Spleen (tissue), 13 donors: ENCODE measurements around the gene KBTBD8. TPM values are rescaled to one million over a fixed set of nuclear protein-coding genes. Genes with fewer than 3 reads are reported as not detected.

Experiments
- DNase-seq: peaks from one replicate; pipeline ENCODE4 v3.0.0-alpha.2; 2020
- H3K27ac ChIP-seq, 8 donors: fragments of 200-600 bp; sonication (generic) in 7 of 8; 1 replicate in 4 of 8; 2 replicates in 4 of 8; pipeline versions ENCODE4 v1.5.0 to v1.8.0; 2016 to 2021; ENCODE audit warnings: inconsistent platforms in 4 of 8, mild to moderate bottlenecking in 4 of 8, moderate library complexity in 1 of 8
- H3K27me3 ChIP-seq, 7 donors: fragments of 200-600 bp; sonication (generic) in 6 of 7; replicated peaks in 1 of 7; 1 replicate in 4 of 7; 2 replicates in 3 of 7; pipeline versions ENCODE4 v1.5.0 to v1.8.0; 2016 to 2021; ENCODE audit warnings: inconsistent platforms in 3 of 7, mild to moderate bottlenecking in 1 of 7
- H3K36me3 ChIP-seq, 6 donors: fragments of 200-600 bp; sonication (generic) in 5 of 6; 1 replicate in 4 of 6; 2 replicates in 2 of 6; pipeline versions ENCODE4 v1.5.0 to v1.8.0; 2016 to 2021; ENCODE audit warnings: inconsistent platforms in 2 of 6
- H3K4me1 ChIP-seq, 6 donors: fragments of 200-600 bp; sonication (generic) in 5 of 6; 1 replicate in 3 of 6; 2 replicates in 3 of 6; pipeline versions ENCODE4 v1.5.0 to v1.8.0; 2016 to 2021; ENCODE audit warnings: inconsistent platforms in 3 of 6
- H3K4me3 ChIP-seq, 8 donors: fragments of 200-600 bp; sonication (generic) in 7 of 8; 1 replicate in 4 of 8; 2 replicates in 4 of 8; pipeline versions ENCODE4 v1.5.0 to v1.8.0; 2016 to 2021; ENCODE audit warnings: inconsistent platforms in 4 of 8, mild to moderate bottlenecking in 4 of 8, moderate library complexity in 2 of 8
- H3K9me3 ChIP-seq, 8 donors: fragments of 200-600 bp; sonication (generic) in 7 of 8; 1 replicate in 4 of 8; 2 replicates in 4 of 8; pipeline versions ENCODE4 v1.5.0 to v1.8.0; 2016 to 2021; ENCODE audit warnings: inconsistent platforms in 4 of 8
- CTCF ChIP-seq, 11 experiments: fragments of 200-600 bp in 7 of 11; fragments of 450-650 bp in 4 of 11; sonication (generic) in 4 of 11; IDR thresholded peaks in 8 of 11; conservative IDR thresholded peaks in 3 of 11; 1 replicate in 7 of 11; 2 replicates in 4 of 11; pipeline versions ENCODE4 v1.4.0 to v1.8.0; 2016 to 2021; ENCODE audit warnings: antibody characterized with exemption in 11 of 11, inconsistent platforms in 4 of 11, mild to moderate bottlenecking in 1 of 11
- POLR2A ChIP-seq, 3 donors: fragments of 450-650 bp; IDR thresholded peaks; one replicate each; pipeline ENCODE4 v1.5.1; 2017; ENCODE audit warnings: antibody characterized with exemption in 3 of 3, mild to moderate bottlenecking in 1 of 3
- POLR2AphosphoS5 ChIP-seq, 3 donors: sonication (generic); formaldehyde crosslinking; IDR thresholded peaks; one replicate each; pipeline ENCODE4 v1.5.1; 2017; ENCODE audit warnings: antibody characterized with exemption in 3 of 3
- WGBS, 5 donors: extraction: QIAGEN DNeasy Blood & Tissue Kit in 3 of 5; methylation state at CpG; one replicate each; pipeline versions ENCODE4 v1.1.5 to v1.1.7; 2013 to 2018; 5-methylcytosine and 5-hydroxymethylcytosine counted together
- intact Hi-C: fragments of 100-400 bp; cut with DNase I; formaldehyde crosslinking; loops from one replicate; pipeline ENCODE4 v1.15.0; 2023; ENCODE audit warnings: low total_unique reads
- long read RNA-seq, 2 donors: transcript quantifications; one replicate each; lab custom pipeline, GENCODE V29; 2026
- polyA plus RNA-seq, 3 donors: library from polyadenylated mRNA; stranded (reverse); fragments of 200-250 nt; gene quantifications; one replicate each; pipeline ENCODE4 v1.2.1, GENCODE V29; 2013
- total RNA-seq, 7 donors: library from RNA; depleted of rRNA in 3 of 7; stranded (reverse); fragments of >200 nt in 3 of 7; fragmentation: NEBNext Ultra II Directional in 4 of 7; extraction: Animal tissue kit (Norgen Biotek cat#: 25700) in 4 of 7; gene quantifications; one replicate each; pipeline versions ENCODE4 v1.1.0 to v1.2.1, GENCODE V29; 2016 to 2021
- donor health status: healthy with polysubstance abuse.
- donor health status: DM: no; HTN: no; CAD: no; lungs with moderate emphysema.
- donor health status: DM: no; HTN: no; CAD: no.
- donor health status: Bipolar disorder and iron deficiency.
- donor health status: healthy.
- donor health status: DM: no; HTN: no; CAD: no.
- donor health status: DM: yes; HTN: yes; CAD: no.

KBTBD8 gene, protein sequence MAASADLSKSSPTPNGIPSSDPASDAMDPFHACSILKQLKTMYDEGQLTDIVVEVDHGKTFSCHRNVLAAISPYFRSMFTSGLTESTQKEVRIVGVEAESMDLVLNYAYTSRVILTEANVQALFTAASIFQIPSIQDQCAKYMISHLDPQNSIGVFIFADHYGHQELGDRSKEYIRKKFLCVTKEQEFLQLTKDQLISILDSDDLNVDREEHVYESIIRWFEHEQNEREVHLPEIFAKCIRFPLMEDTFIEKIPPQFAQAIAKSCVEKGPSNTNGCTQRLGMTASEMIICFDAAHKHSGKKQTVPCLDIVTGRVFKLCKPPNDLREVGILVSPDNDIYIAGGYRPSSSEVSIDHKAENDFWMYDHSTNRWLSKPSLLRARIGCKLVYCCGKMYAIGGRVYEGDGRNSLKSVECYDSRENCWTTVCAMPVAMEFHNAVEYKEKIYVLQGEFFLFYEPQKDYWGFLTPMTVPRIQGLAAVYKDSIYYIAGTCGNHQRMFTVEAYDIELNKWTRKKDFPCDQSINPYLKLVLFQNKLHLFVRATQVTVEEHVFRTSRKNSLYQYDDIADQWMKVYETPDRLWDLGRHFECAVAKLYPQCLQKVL
- total RNA-seq (10 to 100 TPM; 11.9 to 31.9 (median 14.5) TPM), polyA plus RNA-seq (10 to 100 TPM in 2 of 3 donors, 1 to 10 TPM in 1; 9.8 to 10.5 (median 10.2) TPM)
- long read RNA-seq, donor 1, partial matches to known transcripts: 0 of 2 reads
- long read RNA-seq, donor 1, other reads (novel, unspliced or antisense): 0 of 2 reads
- long read RNA-seq, donor 2, full-length matches to known transcripts: 1 of 1 reads
- long read RNA-seq, donor 2, partial matches to known transcripts: 0 of 1 reads
- long read RNA-seq, donor 2, other reads (novel, unspliced or antisense): 0 of 1 reads

DNA sequence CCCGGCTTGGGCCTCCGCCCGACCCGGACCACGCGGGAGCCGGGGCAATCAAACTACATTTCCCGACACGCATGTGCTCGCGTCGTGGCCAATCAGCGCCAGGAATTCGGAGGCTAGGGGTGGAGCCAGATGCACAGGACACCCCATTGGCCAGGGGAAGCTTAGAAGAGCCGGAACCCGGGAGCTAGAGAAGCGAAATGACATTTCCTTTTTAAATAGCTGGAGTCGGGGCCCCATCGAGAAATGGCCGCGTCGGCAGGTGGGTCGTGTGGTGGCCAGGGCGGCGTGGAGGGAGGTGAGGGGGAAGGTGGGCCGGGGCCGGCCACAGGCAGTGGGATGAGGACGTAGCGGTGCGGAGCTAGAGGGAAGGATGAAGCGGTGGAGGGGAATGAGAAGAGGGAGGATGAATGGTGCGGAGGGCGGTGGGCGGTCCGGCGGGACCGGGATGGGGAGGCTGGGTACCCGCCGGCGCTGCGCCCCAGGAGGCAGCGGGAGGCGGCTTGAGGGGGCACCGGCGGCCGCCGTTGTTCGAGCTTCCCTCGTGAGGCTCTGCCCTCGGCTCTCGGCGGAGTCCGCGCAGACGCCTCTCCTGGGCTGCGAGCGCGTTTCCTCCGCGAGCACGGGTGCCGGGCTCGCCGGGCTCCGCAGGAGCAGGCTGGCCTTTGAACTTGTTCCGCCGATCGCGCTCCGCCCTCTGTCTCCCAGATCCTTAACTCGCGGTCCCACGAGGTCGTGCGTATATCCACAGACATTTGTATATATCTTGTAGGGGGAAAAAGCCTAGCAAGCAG is at the start of gene KBTBD8:
Gene KBTBD8 (plus strand): TSS at position 195 of the 791 bp plus-strand sequence. CDS start 49 bp downstream, at position 244.
- Histone ChIP-seq H3K4me3 (peak within 1 kb of the TSS; percentile 91 to 100 (median 98)), H3K27me3 (peaks cover 0 to 4% (median 0%) of the 10 kb centered on the region in 7 donors), H3K27ac (peak within 1 kb of the TSS; percentile 71 to 94 (median 92)), H3K9me3 (no peaks in the 10 kb centered on the region), H3K4me1 (peaks cover 4 to 56% (median 22%) of the 10 kb centered on the region in 6 donors), H3K36me3 (peaks cover 0 to 11% (median 2%) of the 10 kb centered on the region in 6 donors)
- TF ChIP-seq CTCF (IDR thresholded peaks at IDR 0.05 in 8 of 11, conservative IDR thresholded peaks at IDR 0.05 in 3 of 11) (peak in 1 of 11 experiments; percentile 6), POLR2A (IDR thresholded peaks at IDR 0.05) (peak in 2 of 3 donors; percentile 84 to 85), POLR2AphosphoS5 (IDR thresholded peaks at IDR 0.05) (peak; percentile 95 to 97 (median 97))
- peak; percentile 93 for DNase-seq
- 0 to 1% (median 1%) methylated on average over 45 to 75 of the region's 75 CpGs for WGBS, 5 donors
- intact Hi-C loops: no loop called here

DNA sequence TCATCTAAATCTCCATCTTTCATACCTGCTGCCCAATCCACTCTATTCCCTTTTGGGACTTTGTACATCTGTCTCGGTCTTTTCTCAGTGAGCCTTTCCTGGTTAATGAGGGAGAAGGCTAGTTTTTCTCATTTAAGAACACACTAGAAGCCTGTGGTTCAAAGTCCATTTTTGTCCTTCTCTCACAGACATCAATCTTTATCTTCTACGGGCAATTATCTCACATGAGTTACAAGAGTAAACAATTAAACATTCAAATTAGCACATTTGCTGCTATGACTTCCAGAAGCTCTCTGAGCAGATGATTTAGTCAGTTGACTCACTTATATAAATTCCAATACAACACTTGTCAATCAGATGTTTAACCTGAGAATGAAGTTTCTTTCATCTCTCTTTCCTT is 49.3 kb upstream of the KBTBD8 start:
- Histone ChIP-seq H3K4me1 (no peaks in the 10 kb centered on the region), H3K27ac (no peak overlapping the region), H3K4me3 (no peak overlapping the region), H3K36me3 (no peaks in the 10 kb centered on the region), H3K9me3 (no peaks in the 10 kb centered on the region), H3K27me3 (no peaks in the 10 kb centered on the region)
- no peak for DNase-seq
- WGBS, 5 donors: 79 to 96% (median 84%) methylated on average over 2 of the region's 2 CpGs
- intact Hi-C loops: no loop called here
- TF ChIP-seq CTCF (IDR thresholded peaks at IDR 0.05 in 8 of 11, conservative IDR thresholded peaks at IDR 0.05 in 3 of 11): no peak
- TF ChIP-seq POLR2AphosphoS5 (IDR thresholded peaks at IDR 0.05): no peak
- no peak for TF ChIP-seq POLR2A (IDR thresholded peaks at IDR 0.05)

GRCh38 chr3:66949898-66950297 is 48.2 kb upstream of the KBTBD8 start:
- Histone ChIP-seq H3K27ac (no peak overlapping the region), H3K36me3 (no peaks in the 10 kb centered on the region), H3K4me1 (no peaks in the 10 kb centered on the region), H3K9me3 (no peaks in the 10 kb centered on the region), H3K27me3 (no peaks in the 10 kb centered on the region), H3K4me3 (no peak overlapping the region)
- TF ChIP-seq POLR2A (IDR thresholded peaks at IDR 0.05) (no peak), CTCF (IDR thresholded peaks at IDR 0.05 in 8 of 11, conservative IDR thresholded peaks at IDR 0.05 in 3 of 11) (no peak), POLR2AphosphoS5 (IDR thresholded peaks at IDR 0.05) (no peak)
- DNase-seq: no peak
- 76 to 87% (median 82%) methylated on average over 3 of the region's 3 CpGs for WGBS, 5 donors
- intact Hi-C loops: no loop called here
